Kidney epithelial cell (primary cell): ENCODE results near the gene TMEM150A. TPM values are rescaled to one million over a fixed set of nuclear protein-coding genes. Genes with fewer than 3 reads are reported as not detected.
"Not testable (repeated sequence)": the region's sequence is repeated elsewhere in the genome, so short reads cannot be mapped to it uniquely, and the experiment has no call there.

Experiments used
- DNase-seq: peaks from one replicate; pipeline ENCODE4 v3.0.0-alpha.2; 2010; ENCODE audit warnings: low read depth
- H3K27me3 ChIP-seq: 2 replicates; pipeline ENCODE4 v1.6.0; 2011; ENCODE audit warnings: low read length; ENCODE audit not compliant: control insufficient read depth, insufficient read depth
- H3K36me3 ChIP-seq: 2 replicates; pipeline ENCODE4 v1.5.1; 2011; ENCODE audit warnings: low read length; ENCODE audit not compliant: control insufficient read depth, insufficient read depth
- H3K4me3 ChIP-seq: 2 replicates; pipeline ENCODE4 v1.5.1; 2011; ENCODE audit warnings: low read depth, mild to moderate bottlenecking, control low read depth, low read length
- total RNA-seq: library from RNA; depleted of rRNA; stranded (reverse); fragments of >200 nt; gene quantifications from 2 replicates; pipeline ENCODE4 v1.2.3, GENCODE V29; 2015
- TF ChIP-seq, protein P1 (sequence below): IDR thresholded peaks from 2 replicates; pipeline ENCODE4 v1.5.1; 2011; ENCODE audit warnings: mild to moderate bottlenecking, moderate library complexity, low read length, control low read depth, inconsistent platforms; ENCODE audit not compliant: insufficient read depth, poor library complexity, severe bottlenecking

Gene TMEM150A
- total RNA-seq, 1 donor from 2014 or later = 19.1 TPM

GRCh38 chr2:85596486-85597143 is 5.9 kb downstream of the TMEM150A start:
- TF ChIP-seq, protein P1, sequence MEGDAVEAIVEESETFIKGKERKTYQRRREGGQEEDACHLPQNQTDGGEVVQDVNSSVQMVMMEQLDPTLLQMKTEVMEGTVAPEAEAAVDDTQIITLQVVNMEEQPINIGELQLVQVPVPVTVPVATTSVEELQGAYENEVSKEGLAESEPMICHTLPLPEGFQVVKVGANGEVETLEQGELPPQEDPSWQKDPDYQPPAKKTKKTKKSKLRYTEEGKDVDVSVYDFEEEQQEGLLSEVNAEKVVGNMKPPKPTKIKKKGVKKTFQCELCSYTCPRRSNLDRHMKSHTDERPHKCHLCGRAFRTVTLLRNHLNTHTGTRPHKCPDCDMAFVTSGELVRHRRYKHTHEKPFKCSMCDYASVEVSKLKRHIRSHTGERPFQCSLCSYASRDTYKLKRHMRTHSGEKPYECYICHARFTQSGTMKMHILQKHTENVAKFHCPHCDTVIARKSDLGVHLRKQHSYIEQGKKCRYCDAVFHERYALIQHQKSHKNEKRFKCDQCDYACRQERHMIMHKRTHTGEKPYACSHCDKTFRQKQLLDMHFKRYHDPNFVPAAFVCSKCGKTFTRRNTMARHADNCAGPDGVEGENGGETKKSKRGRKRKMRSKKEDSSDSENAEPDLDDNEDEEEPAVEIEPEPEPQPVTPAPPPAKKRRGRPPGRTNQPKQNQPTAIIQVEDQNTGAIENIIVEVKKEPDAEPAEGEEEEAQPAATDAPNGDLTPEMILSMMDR = no peak
- no peaks in the 10 kb centered on the region for H3K27me3 ChIP-seq

DNA sequence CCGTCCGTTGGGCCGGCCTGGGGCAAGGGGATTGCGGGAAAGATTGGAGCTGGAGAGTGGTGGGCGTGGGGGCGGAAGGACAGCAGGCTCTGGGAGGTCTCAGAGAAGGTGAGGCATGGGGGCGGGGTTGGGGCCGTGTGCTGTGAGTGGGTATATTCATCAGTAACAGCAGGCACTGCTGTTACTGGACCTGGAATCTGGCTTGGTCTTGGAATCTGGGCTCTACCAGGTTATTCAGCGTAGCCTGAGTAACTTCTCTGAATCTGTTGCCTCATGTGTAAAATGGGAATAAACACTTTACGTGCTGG is 6.5 kb downstream of the TMEM150A start:
- Histone ChIP-seq H3K36me3 (no peaks in the 10 kb centered on the region), H3K4me3 (peak overlapping the region; percentile 68), H3K27me3 (no peaks in the 10 kb centered on the region)
- TF ChIP-seq, protein P1 = no peak
- DNase-seq = no peak

More at GRCh38 chr2:85596486-85597143, 5.9 kb downstream of the TMEM150A start:
- H3K36me3 ChIP-seq = no peaks in the 10 kb centered on the region
- peak overlapping the region; percentile 68 for H3K4me3 ChIP-seq
- no peak for DNase-seq

- H3K4me3 ChIP-seq = peak within 1 kb of the TSS; percentile 68
- no peaks in the 10 kb centered on the region for H3K27me3 ChIP-seq
- TF ChIP-seq, protein P1 = no peak
- peak; percentile 98 for DNase-seq
- no peaks in the 10 kb centered on the region for H3K36me3 ChIP-seq
Measured at GRCh38 chr2:85595301-85596025, 7.0 kb downstream of the TMEM150A start, which contains the start of gene RNF181. TSS of gene RNF181 (plus strand) at chr2:85595745. CDS start at chr2:85595764, 19 bp downstream.

GRCh38 chr2:85594715-85595300 is 7.7 kb downstream of the TMEM150A start:
- DNase-seq = no peak
- TF ChIP-seq, protein P1 = no peak
- Histone ChIP-seq H3K36me3 (no peaks in the 10 kb centered on the region), H3K4me3 (peak overlapping the region; percentile 68), H3K27me3 (no peaks in the 10 kb centered on the region)

DNA sequence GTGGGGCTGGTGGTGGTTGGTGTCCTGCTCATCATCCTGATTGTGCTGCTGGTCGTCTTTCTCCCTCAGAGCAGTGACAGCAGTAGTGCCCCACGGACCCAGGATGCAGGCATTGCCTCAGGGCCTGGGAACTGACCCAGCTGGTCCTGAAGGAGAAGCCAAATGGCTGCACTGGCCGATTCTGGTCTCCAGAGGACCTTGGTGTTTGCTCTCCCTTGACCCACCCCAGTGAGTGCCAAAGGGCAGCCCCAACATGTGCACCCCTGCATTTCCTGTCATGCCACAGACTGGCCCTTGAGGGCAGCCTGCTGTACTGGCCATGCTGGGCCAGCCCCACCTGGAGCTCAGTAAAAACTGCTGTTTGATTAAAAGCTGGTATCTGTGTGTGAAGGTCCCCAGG is 9.5 kb downstream of the TMEM150A start:
- Histone ChIP-seq H3K36me3 (no peaks in the 10 kb centered on the region), H3K4me3 (no peak overlapping the region), H3K27me3 (no peaks in the 10 kb centered on the region)
- TF ChIP-seq, protein P1 = no peak
- DNase-seq = no peak

- H3K36me3 ChIP-seq, H3K4me3 ChIP-seq: not testable (repeated sequence)
Measured at GRCh38 chr2:85592299-85592698, 10.2 kb downstream of the TMEM150A start.

More at GRCh38 chr2:85592299-85592698, 10.2 kb downstream of the TMEM150A start:
- not testable (repeated sequence) for H3K27me3 ChIP-seq, DNase-seq
